GM12891 (cell line): ENCODE data around the gene F2R.

Experiments used
- POLR2A ChIP-seq: IDR thresholded peaks from 2 replicates; pipeline ENCODE4 v1.6.1; 2011; ENCODE audit warnings: low read depth, low read length, control low read depth
- POLR2AphosphoS5 ChIP-seq: IDR thresholded peaks from 2 replicates; pipeline ENCODE4 v1.6.1; 2011; ENCODE audit warnings: low read depth, low read length, control low read depth
- SPI1 ChIP-seq: IDR thresholded peaks from 2 replicates; pipeline ENCODE4 v1.6.1; 2011; ENCODE audit warnings: low read depth, low read length, control low read depth
- TAF1 ChIP-seq: IDR thresholded peaks from 2 replicates; pipeline ENCODE4 v1.6.1; 2011; ENCODE audit warnings: low read depth, low read length, control low read depth

- TF ChIP-seq POLR2A (no peak), POLR2AphosphoS5 (no peak), TAF1 (no peak), SPI1 (no peak)
Observed at GRCh38 chr5:76692651-76693050, 23.3 kb upstream of the F2R start.
